Heart left ventricle (tissue), 16 donors: ENCODE measurements around the gene ASTN2. TPM values are rescaled to one million over a fixed set of nuclear protein-coding genes. Genes with fewer than 3 reads are reported as not detected.

ENCODE experiments used
- ATAC-seq, 4 donors: fragments of 200-7000 bp; cut with Tn5 transposase; one replicate each; pipeline ENCODE4 v1.9.1; 2020 to 2022; ENCODE audit warnings: moderate library complexity in 4 of 4, mild to moderate bottlenecking in 3 of 4, moderate number of reproducible peaks in 1 of 4
- DNase-seq, 5 donors: peaks; one replicate each; pipeline ENCODE4 v3.0.0-alpha.2; 2020
- H3K27ac ChIP-seq, 12 donors: fragments of 200-600 bp; sonication (generic) in 4 of 12; one replicate each; pipeline versions ENCODE4 v1.5.0 to v1.8.0; 2016 to 2022; ENCODE audit warnings: mild to moderate bottlenecking in 2 of 12
- H3K27me3 ChIP-seq, 9 donors: fragments of 200-600 bp; sonication (generic) in 2 of 9; one replicate each; pipeline versions ENCODE4 v1.5.1 to v1.8.0; 2016 to 2022; ENCODE audit warnings: mild to moderate bottlenecking in 3 of 9
- H3K36me3 ChIP-seq, 9 donors: fragments of 200-600 bp; sonication (generic) in 2 of 9; one replicate each; pipeline versions ENCODE4 v1.5.0 to v1.8.0; 2018 to 2022; ENCODE audit warnings: mild to moderate bottlenecking in 2 of 9
- H3K4me1 ChIP-seq, 12 donors: fragments of 200-600 bp; sonication (generic) in 4 of 12; one replicate each; pipeline versions ENCODE4 v1.5.0 to v1.8.0; 2016 to 2022; ENCODE audit warnings: mild to moderate bottlenecking in 3 of 12
- H3K4me3 ChIP-seq, 12 donors: fragments of 200-600 bp; sonication (generic) in 4 of 12; one replicate each; pipeline versions ENCODE4 v1.5.0 to v1.8.0; 2017 to 2022; ENCODE audit warnings: mild to moderate bottlenecking in 9 of 12, moderate library complexity in 4 of 12
- H3K9me3 ChIP-seq, 12 donors: fragments of 200-600 bp; sonication (generic) in 4 of 12; one replicate each; pipeline versions ENCODE4 v1.5.0 to v1.8.0; 2016 to 2022; ENCODE audit warnings: mild to moderate bottlenecking in 1 of 12
- CTCF ChIP-seq, 12 donors: fragments of 200-600 bp; sonication (generic) in 4 of 12; IDR thresholded peaks; one replicate each; pipeline versions ENCODE4 v1.5.0 to v1.8.0; 2018 to 2022; ENCODE audit warnings: antibody characterized with exemption in 12 of 12, mild to moderate bottlenecking in 5 of 12
- POLR2A ChIP-seq, 2 donors: fragments of 450-650 bp; IDR thresholded peaks; one replicate each; pipeline ENCODE4 v1.6.1; 2017; ENCODE audit warnings: antibody characterized with exemption in 2 of 2, mild to moderate bottlenecking in 2 of 2, moderate library complexity in 2 of 2
- WGBS, 4 donors: extraction: QIAGEN DNeasy Blood & Tissue Kit in 2 of 4; methylation state at CpG; one replicate each; pipeline versions ENCODE4 v1.1.5 to v1.1.7; 2013 to 2018; 5-methylcytosine and 5-hydroxymethylcytosine counted together
- intact Hi-C, 10 donors: fragments of 100-400 bp; cut with DNase I; formaldehyde crosslinking; loops; one replicate each; pipeline versions ENCODE4 v1.11.1 to v1.14.2; 2022
- polyA plus RNA-seq, 2 donors: library from polyadenylated mRNA; stranded (reverse); fragments of 200-250 nt; gene quantifications; one replicate each; pipeline ENCODE4 v1.2.3, GENCODE V29; 2013
- total RNA-seq, 9 donors: library from RNA; depleted of rRNA in 2 of 9; stranded (reverse); fragments of >200 nt in 2 of 9; fragmentation: NEBNext Ultra II Directional in 3 of 9; extraction: Animal tissue kit (Norgen Biotek cat#: 25700) in 3 of 9; gene quantifications; one replicate each; pipeline versions ENCODE4 v1.1.0 to v1.2.4, GENCODE V29; 2016 to 2023
- donor health status: ischemic (EF 13 %, LVEDD 7.1; RV severe dilation, severe dysfunction).
- donor health status: healthy with polysubstance abuse.
- donor health status: DM: no; HTN: yes; CAD: no.
- donor health status: DM: no; HTN: no; CAD: no.
- donor health status: ischemic (EF 25% LVEDD 6.9; RV normal size, moderate dysfunction).
- donor health status: ischemic (EF 25% LVEDD 5.7; RV mildly dilated, moderate dysfunction).
- donor health status: healthy.
- donor health status: DM: yes; HTN: yes; CAD: no.
- donor health status: ischemic (EF 35%, LVEDD 5.7; RV mildly dilated, moderate dysfunction).
- donor health status: nonischemic (EF 11% LVEDD 7.7; RV severe dilation, severe dysfunction).
- donor health status: DM: yes; HTN: yes; CAD: no.
- donor health status: PGD.
- donor health status: ischemic (EF 29% LVEDD 5.4; RV normal size, mild dysfunction).
- donor health status: nonischemic (EF 23%, LVEDD 6.1; RV moderate dilation, normal function).

ASTN2 gene
- total and polyA plus RNA-seq, 11 donors: 2.5 to 6.0 (median 3.5) TPM

- TF ChIP-seq CTCF (IDR thresholded peaks at IDR 0.05) (no peak), POLR2A (IDR thresholded peaks at IDR 0.05) (no peak)
- WGBS, 4 donors: 65 to 71% (median 66%) methylated on average over 2 of the region's 2 CpGs
- Histone ChIP-seq H3K4me1 (no peaks in the 10 kb centered on the region), H3K36me3 (no peaks in the 10 kb centered on the region), H3K9me3 (no peaks in the 10 kb centered on the region), H3K27me3 (peaks cover 0 to 31% (median 2%) of the 10 kb centered on the region in 9 donors), H3K4me3 (no peak overlapping the region), H3K27ac (no peak overlapping the region)
- intact Hi-C loops: no loop called here
- DNase-seq (no peak), ATAC-seq (no peak)
These were observed 36.5 kb upstream of the ASTN2 start for GRCh38 chr9:117451311-117451710.

GRCh38 chr9:117448066-117448465 is 33.2 kb upstream of the ASTN2 start:
- H3K36me3 ChIP-seq: no peaks in the 10 kb centered on the region
- no peaks in the 10 kb centered on the region for H3K4me1 ChIP-seq
- TF ChIP-seq POLR2A (IDR thresholded peaks at IDR 0.05): no peak
- H3K9me3 ChIP-seq: no peaks in the 10 kb centered on the region
- no peak for ATAC-seq
- intact Hi-C loops: no loop called here
- H3K27me3 ChIP-seq: peaks cover 0 to 27% (median 2%) of the 10 kb centered on the region in 9 donors
- WGBS, 4 donors: 61 to 79% (median 70%) methylated on average over 3 of the region's 3 CpGs
- no peak overlapping the region for H3K27ac ChIP-seq
- DNase-seq: no peak
- no peak overlapping the region for H3K4me3 ChIP-seq

GRCh38 chr9:117445631-117446030 is 30.8 kb upstream of the ASTN2 start:
- no peaks in the 10 kb centered on the region for H3K9me3 ChIP-seq
- no peaks in the 10 kb centered on the region for H3K36me3 ChIP-seq
- WGBS, 4 donors: 84 to 91% (median 90%) methylated on average over 5 of the region's 5 CpGs
- H3K4me1 ChIP-seq: no peaks in the 10 kb centered on the region
- TF ChIP-seq CTCF (IDR thresholded peaks at IDR 0.05) (no peak), POLR2A (IDR thresholded peaks at IDR 0.05) (no peak)
- H3K4me3 ChIP-seq: no peak overlapping the region
- no peak overlapping the region for H3K27ac ChIP-seq
- ATAC-seq: no peak
- no peak for DNase-seq
- intact Hi-C loops: no loop called here
- H3K27me3 ChIP-seq: peaks cover 0 to 32% (median 0%) of the 10 kb centered on the region in 9 donors

- DNase-seq: no peak
- Histone ChIP-seq H3K4me3 (no peak overlapping the region), H3K27ac (no peak overlapping the region), H3K9me3 (no peaks in the 10 kb centered on the region), H3K27me3 (peaks cover 0 to 32% (median 0%) of the 10 kb centered on the region in 9 donors), H3K36me3 (no peaks in the 10 kb centered on the region), H3K4me1 (no peaks in the 10 kb centered on the region)
- TF ChIP-seq CTCF (IDR thresholded peaks at IDR 0.05): no peak
- no peak for TF ChIP-seq POLR2A (IDR thresholded peaks at IDR 0.05)
- 39 to 76% (median 57%) methylated on average over 4 of the region's 4 CpGs for WGBS, 4 donors
- no peak for ATAC-seq
- intact Hi-C loops: no loop called here
These were observed 29.6 kb upstream of the ASTN2 start for GRCh38 chr9:117444501-117444900.

- WGBS, 4 donors: 42 to 50% (median 47%) methylated on average over 6 of the region's 6 CpGs
- no peak for ATAC-seq
- no peak for TF ChIP-seq POLR2A (IDR thresholded peaks at IDR 0.05)
- TF ChIP-seq CTCF (IDR thresholded peaks at IDR 0.05): no peak
- Histone ChIP-seq H3K9me3 (no peaks in the 10 kb centered on the region), H3K4me3 (no peak overlapping the region), H3K4me1 (no peaks in the 10 kb centered on the region), H3K27me3 (peaks cover 0 to 29% (median 0%) of the 10 kb centered on the region in 9 donors), H3K27ac (no peak overlapping the region), H3K36me3 (no peaks in the 10 kb centered on the region)
- DNase-seq: no peak
- intact Hi-C loops: no loop called here
These were observed 22.4 kb upstream of the ASTN2 start for GRCh38 chr9:117437283-117437682.
